HepG2 (cell line): ENCODE measurements around the gene LRRC74B. TPM values are rescaled to one million over a fixed set of nuclear protein-coding genes. Genes with fewer than 3 reads are reported as not detected.

Experiments
- ATF7-NPFF ChIP-seq: sonication (generic); formaldehyde crosslinking; IDR thresholded peaks from 2 replicates; pipeline ENCODE4 v1.8.1; 2023; ENCODE audit warnings: mild to moderate bottlenecking, low read depth, missing genetic modification reagents, moderate library complexity
- GATAD1 ChIP-seq: IDR thresholded peaks from 2 replicates; pipeline ENCODE4 v1.6.1; 2016; ENCODE audit warnings: missing genetic modification reagents, missing compliant biosample characterization
- KLF16 ChIP-seq, 2 experiments: sonication (generic) in 1 of 2; formaldehyde crosslinking in 1 of 2; IDR thresholded peaks; 2 replicates each; pipeline versions ENCODE4 v1.6.1 to v1.8.0; 2016 to 2023; ENCODE audit warnings: missing genetic modification reagents in 2 of 2, missing compliant biosample characterization in 1 of 2
- MIER2 ChIP-seq: IDR thresholded peaks from 2 replicates; pipeline ENCODE4 v1.6.1; 2016; ENCODE audit warnings: missing biosample characterization, missing genetic modification reagents
- NR2F6 ChIP-seq, 2 experiments: IDR thresholded peaks; 2 replicates each; pipeline ENCODE4 v1.6.1; 2016; ENCODE audit warnings: antibody characterized with exemption in 1 of 2, mild to moderate bottlenecking in 1 of 2
- RXRB ChIP-seq: IDR thresholded peaks from 2 replicates; pipeline ENCODE4 v1.6.1; 2016; ENCODE audit warnings: borderline replicate concordance, missing genetic modification reagents, missing compliant biosample characterization
- SP140L ChIP-seq: sonication (generic); formaldehyde crosslinking; IDR thresholded peaks from 2 replicates; pipeline ENCODE4 v1.4.0; 2020; ENCODE audit warnings: missing genetic modification reagents, borderline replicate concordance
- WIZ ChIP-seq: sonication (generic); formaldehyde crosslinking; IDR thresholded peaks from 2 replicates; pipeline ENCODE4 v1.5.1; 2020; ENCODE audit warnings: mild to moderate bottlenecking, missing genetic modification reagents
- ZFP37 ChIP-seq: sonication (generic); formaldehyde crosslinking; IDR thresholded peaks from 2 replicates; pipeline ENCODE4 v1.4.0; 2020; ENCODE audit warnings: missing genetic modification reagents, borderline replicate concordance
- ZNF441 ChIP-seq: sonication (generic); formaldehyde crosslinking; IDR thresholded peaks from 2 replicates; pipeline ENCODE4 v1.7.0; 2021; ENCODE audit warnings: missing genetic modification reagents, borderline replicate concordance
- ZNF563 ChIP-seq: sonication (generic); formaldehyde crosslinking; IDR thresholded peaks from 2 replicates; pipeline ENCODE4 v1.8.0; 2022; ENCODE audit warnings: mild to moderate bottlenecking, moderate library complexity, missing genetic modification reagents
- ZNF75D ChIP-seq: sonication (generic); formaldehyde crosslinking; IDR thresholded peaks from 2 replicates; pipeline ENCODE4 v1.8.1; 2023; ENCODE audit warnings: missing genetic modification reagents, mild to moderate bottlenecking, borderline replicate concordance
- polyA plus RNA-seq, 8 experiments: library from polyadenylated mRNA; depleted of rRNA in 3 of 8; stranded (reverse) in 7 of 8; unstranded in 1 of 8; fragments of >200 nt; fragmentation: Illumina TruSeq in 4 of 8; extraction: Trizol in 4 of 8; gene quantifications; 2 replicates each; pipeline versions ENCODE4 v1.2.1 to v1.2.3, GENCODE V29; 2011 to 2016; ENCODE audit warnings: low read depth in 4 of 8, missing spikeins in 1 of 8, mixed read lengths in 1 of 8; ENCODE audit not compliant: insufficient read depth in 1 of 8
- total RNA-seq, 5 experiments: library from RNA; depleted of rRNA; stranded (reverse); fragments of >200 nt; fragmentation: Illumina TruSeq; extraction: Trizol; gene quantifications; 2 replicates each; pipeline ENCODE4 v1.2.3, GENCODE V29; 2016; ENCODE audit warnings: low read depth in 1 of 5
- TF ChIP-seq, protein P1 (sequence below): sonication (generic); formaldehyde crosslinking; IDR thresholded peaks from 2 replicates; pipeline ENCODE4 v1.4.0; 2020; ENCODE audit warnings: missing genetic modification reagents, mild to moderate bottlenecking, borderline replicate concordance
- TF ChIP-seq, protein P2 (sequence below): sonication (generic); formaldehyde crosslinking; IDR thresholded peaks from 2 replicates; pipeline ENCODE4 v1.5.0; 2020; ENCODE audit warnings: mild to moderate bottlenecking, missing genetic modification reagents
- TF ChIP-seq, protein P3 (sequence below): sonication (generic); formaldehyde crosslinking; IDR thresholded peaks from 2 replicates; pipeline ENCODE4 v1.4.0; 2020; ENCODE audit warnings: mild to moderate bottlenecking, missing genetic modification reagents
- TF ChIP-seq, protein P4 (sequence below): sonication (generic); formaldehyde crosslinking; IDR thresholded peaks from 2 replicates; pipeline ENCODE4 v1.4.0; 2020; ENCODE audit warnings: missing genetic modification reagents, borderline replicate concordance
- TF ChIP-seq, protein P5 (sequence below): sonication (generic); formaldehyde crosslinking; IDR thresholded peaks from 2 replicates; pipeline ENCODE4 v1.4.0; 2020; ENCODE audit warnings: missing genetic modification reagents

LRRC74B gene
- total and polyA plus RNA-seq, 2 of the 13 experiments (the other 11 are each of a cell fraction or from before 2014, with no cell fraction given), result not detected

DNA sequence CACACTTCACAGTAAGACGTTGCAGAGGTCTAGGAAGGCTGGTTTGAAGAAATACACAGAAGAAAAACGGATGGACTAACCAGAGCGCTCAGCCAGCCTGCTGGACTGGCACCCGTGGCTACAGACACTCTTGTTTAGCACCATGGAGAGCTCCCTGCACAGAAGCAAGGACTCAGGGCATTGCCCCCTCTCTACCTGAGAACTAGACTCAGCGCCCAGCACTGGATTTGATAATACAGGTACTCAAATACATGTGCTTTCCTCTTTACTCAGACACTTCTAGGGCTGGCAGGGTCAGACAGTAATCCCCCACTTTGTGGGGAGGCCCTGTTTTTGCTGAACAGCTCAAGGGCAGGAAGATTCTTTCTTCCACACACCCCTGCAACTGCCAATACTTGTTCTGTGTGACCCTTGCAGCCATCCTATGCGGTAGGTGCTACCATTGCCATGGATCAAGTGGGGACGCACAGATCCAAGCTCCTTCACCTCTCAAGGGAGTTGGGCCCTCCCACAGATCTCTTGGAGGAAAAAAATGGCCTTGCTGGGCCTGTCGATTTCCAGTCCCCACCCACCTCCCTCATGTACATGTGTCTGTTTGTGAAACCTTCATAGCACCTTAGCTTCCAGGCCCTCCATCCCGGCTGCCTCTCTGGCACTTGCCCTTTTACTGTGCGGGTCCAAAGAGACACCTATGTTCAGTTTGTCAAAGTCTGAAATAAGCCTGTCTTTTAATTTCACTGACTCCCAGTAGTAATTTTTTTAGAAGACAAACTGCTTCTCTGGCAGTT lies 35.9 kb upstream of the LRRC74B start (continued):
- TF ChIP-seq, protein P1, sequence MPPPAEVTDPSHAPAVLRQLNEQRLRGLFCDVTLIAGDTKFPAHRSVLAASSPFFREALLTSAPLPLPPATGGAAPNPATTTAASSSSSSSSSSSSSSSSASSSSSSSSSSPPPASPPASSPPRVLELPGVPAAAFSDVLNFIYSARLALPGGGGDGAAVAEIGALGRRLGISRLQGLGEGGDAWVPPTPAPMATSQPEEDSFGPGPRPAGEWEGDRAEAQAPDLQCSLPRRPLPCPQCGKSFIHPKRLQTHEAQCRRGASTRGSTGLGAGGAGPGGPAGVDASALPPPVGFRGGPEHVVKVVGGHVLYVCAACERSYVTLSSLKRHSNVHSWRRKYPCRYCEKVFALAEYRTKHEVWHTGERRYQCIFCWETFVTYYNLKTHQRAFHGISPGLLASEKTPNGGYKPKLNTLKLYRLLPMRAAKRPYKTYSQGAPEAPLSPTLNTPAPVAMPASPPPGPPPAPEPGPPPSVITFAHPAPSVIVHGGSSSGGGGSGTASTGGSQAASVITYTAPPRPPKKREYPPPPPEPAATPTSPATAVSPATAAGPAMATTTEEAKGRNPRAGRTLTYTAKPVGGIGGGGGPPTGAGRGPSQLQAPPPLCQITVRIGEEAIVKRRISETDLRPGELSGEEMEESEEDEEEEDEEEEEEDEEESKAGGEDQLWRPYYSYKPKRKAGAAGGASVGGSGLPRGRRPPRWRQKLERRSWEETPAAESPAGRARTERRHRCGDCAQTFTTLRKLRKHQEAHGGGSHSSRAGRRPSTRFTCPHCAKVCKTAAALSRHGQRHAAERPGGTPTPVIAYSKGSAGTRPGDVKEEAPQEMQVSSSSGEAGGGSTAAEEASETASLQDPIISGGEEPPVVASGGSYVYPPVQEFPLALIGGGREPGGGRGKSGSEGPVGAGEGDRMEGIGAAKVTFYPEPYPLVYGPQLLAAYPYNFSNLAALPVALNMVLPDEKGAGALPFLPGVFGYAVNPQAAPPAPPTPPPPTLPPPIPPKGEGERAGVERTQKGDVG (CRISPR knock-in tag), result no peak
- peak; percentile 81; the same call in 1 of the 2 replicates for TF ChIP-seq ZFP37 (CRISPR knock-in tag)
- TF ChIP-seq SP140L (CRISPR knock-in tag), result peak; percentile 69; the same call in 1 of the 2 replicates
- TF ChIP-seq ZNF441, result peak; percentile 53; the same call in 1 of the 2 replicates
- peak; percentile 87 for TF ChIP-seq RXRB (CRISPR knock-in tag)
- peak in 1 of 2 experiments; percentile 96; a peak in 2 of 4 replicates for TF ChIP-seq KLF16 (CRISPR knock-in tag; IDR thresholded peaks at IDR 0.05)
- no peak for TF ChIP-seq NR2F6 (IDR thresholded peaks at IDR 0.05)
- TF ChIP-seq NR2F6 (CRISPR knock-in tag; IDR thresholded peaks at IDR 0.05), result 0 out of 2 replicates have a peak, but pooled peaks have one; percentile 58
- TF ChIP-seq, protein P2, sequence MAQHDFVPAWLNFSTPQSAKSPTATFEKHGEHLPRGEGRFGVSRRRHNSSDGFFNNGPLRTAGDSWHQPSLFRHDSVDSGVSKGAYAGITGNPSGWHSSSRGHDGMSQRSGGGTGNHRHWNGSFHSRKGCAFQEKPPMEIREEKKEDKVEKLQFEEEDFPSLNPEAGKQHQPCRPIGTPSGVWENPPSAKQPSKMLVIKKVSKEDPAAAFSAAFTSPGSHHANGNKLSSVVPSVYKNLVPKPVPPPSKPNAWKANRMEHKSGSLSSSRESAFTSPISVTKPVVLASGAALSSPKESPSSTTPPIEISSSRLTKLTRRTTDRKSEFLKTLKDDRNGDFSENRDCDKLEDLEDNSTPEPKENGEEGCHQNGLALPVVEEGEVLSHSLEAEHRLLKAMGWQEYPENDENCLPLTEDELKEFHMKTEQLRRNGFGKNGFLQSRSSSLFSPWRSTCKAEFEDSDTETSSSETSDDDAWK (CRISPR knock-in tag), result no peak
- peak; percentile 65 for TF ChIP-seq ATF7-NPFF (CRISPR knock-in tag)
- TF ChIP-seq, protein P3, sequence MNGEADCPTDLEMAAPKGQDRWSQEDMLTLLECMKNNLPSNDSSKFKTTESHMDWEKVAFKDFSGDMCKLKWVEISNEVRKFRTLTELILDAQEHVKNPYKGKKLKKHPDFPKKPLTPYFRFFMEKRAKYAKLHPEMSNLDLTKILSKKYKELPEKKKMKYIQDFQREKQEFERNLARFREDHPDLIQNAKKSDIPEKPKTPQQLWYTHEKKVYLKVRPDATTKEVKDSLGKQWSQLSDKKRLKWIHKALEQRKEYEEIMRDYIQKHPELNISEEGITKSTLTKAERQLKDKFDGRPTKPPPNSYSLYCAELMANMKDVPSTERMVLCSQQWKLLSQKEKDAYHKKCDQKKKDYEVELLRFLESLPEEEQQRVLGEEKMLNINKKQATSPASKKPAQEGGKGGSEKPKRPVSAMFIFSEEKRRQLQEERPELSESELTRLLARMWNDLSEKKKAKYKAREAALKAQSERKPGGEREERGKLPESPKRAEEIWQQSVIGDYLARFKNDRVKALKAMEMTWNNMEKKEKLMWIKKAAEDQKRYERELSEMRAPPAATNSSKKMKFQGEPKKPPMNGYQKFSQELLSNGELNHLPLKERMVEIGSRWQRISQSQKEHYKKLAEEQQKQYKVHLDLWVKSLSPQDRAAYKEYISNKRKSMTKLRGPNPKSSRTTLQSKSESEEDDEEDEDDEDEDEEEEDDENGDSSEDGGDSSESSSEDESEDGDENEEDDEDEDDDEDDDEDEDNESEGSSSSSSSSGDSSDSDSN (CRISPR knock-in tag), result no peak
- peak; percentile 99 for TF ChIP-seq MIER2 (CRISPR knock-in tag)
- TF ChIP-seq ZNF75D (CRISPR knock-in tag), result no peak
- peak; percentile 97; the same call in 1 of the 2 replicates for TF ChIP-seq WIZ (CRISPR knock-in tag)
- TF ChIP-seq, protein P4, sequence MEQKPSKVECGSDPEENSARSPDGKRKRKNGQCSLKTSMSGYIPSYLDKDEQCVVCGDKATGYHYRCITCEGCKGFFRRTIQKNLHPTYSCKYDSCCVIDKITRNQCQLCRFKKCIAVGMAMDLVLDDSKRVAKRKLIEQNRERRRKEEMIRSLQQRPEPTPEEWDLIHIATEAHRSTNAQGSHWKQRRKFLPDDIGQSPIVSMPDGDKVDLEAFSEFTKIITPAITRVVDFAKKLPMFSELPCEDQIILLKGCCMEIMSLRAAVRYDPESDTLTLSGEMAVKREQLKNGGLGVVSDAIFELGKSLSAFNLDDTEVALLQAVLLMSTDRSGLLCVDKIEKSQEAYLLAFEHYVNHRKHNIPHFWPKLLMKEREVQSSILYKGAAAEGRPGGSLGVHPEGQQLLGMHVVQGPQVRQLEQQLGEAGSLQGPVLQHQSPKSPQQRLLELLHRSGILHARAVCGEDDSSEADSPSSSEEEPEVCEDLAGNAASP (CRISPR knock-in tag), result peak; percentile 81; the same call in 1 of the 2 replicates
- no peak for TF ChIP-seq ZNF563 (CRISPR knock-in tag)
- 0 out of 2 replicates have a peak, but pooled peaks have one; percentile 65 for TF ChIP-seq GATAD1
- TF ChIP-seq, protein P5, sequence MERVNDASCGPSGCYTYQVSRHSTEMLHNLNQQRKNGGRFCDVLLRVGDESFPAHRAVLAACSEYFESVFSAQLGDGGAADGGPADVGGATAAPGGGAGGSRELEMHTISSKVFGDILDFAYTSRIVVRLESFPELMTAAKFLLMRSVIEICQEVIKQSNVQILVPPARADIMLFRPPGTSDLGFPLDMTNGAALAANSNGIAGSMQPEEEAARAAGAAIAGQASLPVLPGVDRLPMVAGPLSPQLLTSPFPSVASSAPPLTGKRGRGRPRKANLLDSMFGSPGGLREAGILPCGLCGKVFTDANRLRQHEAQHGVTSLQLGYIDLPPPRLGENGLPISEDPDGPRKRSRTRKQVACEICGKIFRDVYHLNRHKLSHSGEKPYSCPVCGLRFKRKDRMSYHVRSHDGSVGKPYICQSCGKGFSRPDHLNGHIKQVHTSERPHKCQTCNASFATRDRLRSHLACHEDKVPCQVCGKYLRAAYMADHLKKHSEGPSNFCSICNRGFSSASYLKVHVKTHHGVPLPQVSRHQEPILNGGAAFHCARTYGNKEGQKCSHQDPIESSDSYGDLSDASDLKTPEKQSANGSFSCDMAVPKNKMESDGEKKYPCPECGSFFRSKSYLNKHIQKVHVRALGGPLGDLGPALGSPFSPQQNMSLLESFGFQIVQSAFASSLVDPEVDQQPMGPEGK, result peak; percentile 53; the same call in 1 of the 2 replicates
